Measurements from ENCODE around the gene CEP70.

CEP70 gene

GRCh38 chr3:138460536-138461205 is 133.4 kb downstream of the CEP70 start:
- H3K4me3 ChIP-seq (ENCODE audit: low read length): no peak overlapping the region
- DNase-seq (ENCODE audit: low read depth): no peak
- no peak for TF ChIP-seq CTCF (conservative IDR thresholded peaks at IDR 0.05; ENCODE audit: low read length)

GRCh38 chr3:138459619-138460535 is 134.2 kb downstream of the CEP70 start:
- 0 out of 2 replicates have a peak, but pooled peaks have one; percentile 4 for TF ChIP-seq CTCF (conservative IDR thresholded peaks at IDR 0.05; ENCODE audit: low read length)
- no peak for DNase-seq (ENCODE audit: low read depth)
- no peak overlapping the region for H3K4me3 ChIP-seq (ENCODE audit: low read length)

- H3K4me3 ChIP-seq (ENCODE audit: low read length): no peak overlapping the region
- TF ChIP-seq CTCF (conservative IDR thresholded peaks at IDR 0.05; ENCODE audit: low read length): no peak
- DNase-seq (ENCODE audit: low read depth): no peak
Observed at GRCh38 chr3:138458774-138459499, 135.1 kb downstream of the CEP70 start.

GRCh38 chr3:138457863-138458735 is 136.0 kb downstream of the CEP70 start:
- H3K4me3 ChIP-seq (ENCODE audit: low read length): no peak overlapping the region
- no peak for DNase-seq (ENCODE audit: low read depth)
- no peak for TF ChIP-seq CTCF (conservative IDR thresholded peaks at IDR 0.05; ENCODE audit: low read length)

GRCh38 chr3:138456961-138457862 is 136.8 kb downstream of the CEP70 start:
- H3K4me3 ChIP-seq (ENCODE audit: low read length): no peak overlapping the region
- no peak for TF ChIP-seq CTCF (conservative IDR thresholded peaks at IDR 0.05; ENCODE audit: low read length)
- DNase-seq (ENCODE audit: low read depth): no peak

Data from AG10803 (cell line).